ENCODE data around the gene MESD. TPM values are rescaled to one million over a fixed set of nuclear protein-coding genes. Genes with fewer than 3 reads are reported as not detected.

The MESD gene
- total RNA-seq, 1 donor from 2014 or later = 13.5 TPM

GRCh38 chr15:80923668-80924067 lies 66.0 kb downstream of the MESD start:
- no peak overlapping the region for H3K27ac ChIP-seq (replicated peaks)
- H3K4me1 ChIP-seq = no peaks in the 10 kb centered on the region
- no peak for TF ChIP-seq CTCF (IDR thresholded peaks at IDR 0.05; ENCODE audit: borderline replicate concordance)
- no peaks in the 10 kb centered on the region for H3K27me3 ChIP-seq (ENCODE audit: low read depth)
- H3K4me3 ChIP-seq = no peak overlapping the region
- no peaks in the 10 kb centered on the region for H3K36me3 ChIP-seq
- H3K9me3 ChIP-seq (replicated peaks) = no peaks in the 10 kb centered on the region
- no peak for DNase-seq
- intact Hi-C loops (cut with micrococcal nuclease) = no loop called here

GRCh38 chr15:80921736-80922410 lies 67.7 kb downstream of the MESD start:
- H3K36me3 ChIP-seq = no peaks in the 10 kb centered on the region
- intact Hi-C loops (cut with micrococcal nuclease) = no loop called here
- no peaks in the 10 kb centered on the region for H3K4me1 ChIP-seq

GRCh38 chr15:80920271-80920699 lies 69.3 kb downstream of the MESD start:
- H3K4me1 ChIP-seq = no peaks in the 10 kb centered on the region
- no peak for TF ChIP-seq CTCF (IDR thresholded peaks at IDR 0.05; ENCODE audit: borderline replicate concordance)
- no peak for DNase-seq
- intact Hi-C loops (cut with micrococcal nuclease) = no loop called here
- H3K36me3 ChIP-seq = no peaks in the 10 kb centered on the region
- no peaks in the 10 kb centered on the region for H3K9me3 ChIP-seq (replicated peaks)
- no peak overlapping the region for H3K27ac ChIP-seq (replicated peaks)
- no peak overlapping the region for H3K4me3 ChIP-seq
- no peaks in the 10 kb centered on the region for H3K27me3 ChIP-seq (ENCODE audit: low read depth)

More at GRCh38 chr15:80921736-80922410, 67.7 kb downstream of the MESD start:
- H3K9me3 ChIP-seq (replicated peaks) = no peaks in the 10 kb centered on the region
- no peak overlapping the region for H3K27ac ChIP-seq (replicated peaks)
- DNase-seq = no peak
- TF ChIP-seq CTCF (IDR thresholded peaks at IDR 0.05; ENCODE audit: borderline replicate concordance) = no peak
- no peak overlapping the region for H3K4me3 ChIP-seq
- H3K27me3 ChIP-seq (ENCODE audit: low read depth) = no peaks in the 10 kb centered on the region

GRCh38 chr15:80918196-80918783 lies 71.3 kb downstream of the MESD start:
- Histone ChIP-seq H3K36me3 (no peaks in the 10 kb centered on the region), H3K4me1 (no peaks in the 10 kb centered on the region), H3K27me3 (ENCODE audit: low read depth) (no peaks in the 10 kb centered on the region), H3K9me3 (replicated peaks) (no peaks in the 10 kb centered on the region), H3K4me3 (no peak overlapping the region), H3K27ac (replicated peaks) (no peak overlapping the region)
- intact Hi-C loops (cut with micrococcal nuclease) = no loop called here
- DNase-seq = no peak
- no peak for TF ChIP-seq CTCF (IDR thresholded peaks at IDR 0.05; ENCODE audit: borderline replicate concordance)

DNA sequence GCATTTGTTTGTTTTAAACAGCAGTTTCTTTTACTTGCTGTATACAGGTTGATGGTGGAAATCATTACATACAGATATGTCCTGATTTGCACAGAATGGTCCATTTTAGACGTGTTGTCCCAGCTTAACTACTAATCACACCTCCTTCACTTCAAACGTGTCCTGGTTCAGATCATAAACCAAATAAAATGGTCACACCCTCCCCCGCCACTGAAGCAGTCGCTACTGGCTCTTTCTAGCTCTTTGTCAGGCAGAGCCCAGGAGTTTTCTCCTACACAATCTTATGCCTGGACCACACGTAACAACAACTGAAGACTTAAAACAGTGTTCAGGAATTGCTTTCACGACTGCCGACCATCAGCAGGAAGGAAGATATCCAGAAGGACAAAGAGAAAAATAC lies 73.6 kb downstream of the MESD start:
- H3K4me1 ChIP-seq = no peaks in the 10 kb centered on the region
- no peak overlapping the region for H3K27ac ChIP-seq (replicated peaks)
- intact Hi-C loops (cut with micrococcal nuclease) = no loop called here
- no peak for TF ChIP-seq CTCF (IDR thresholded peaks at IDR 0.05; ENCODE audit: borderline replicate concordance)
- no peak overlapping the region for H3K4me3 ChIP-seq
- H3K27me3 ChIP-seq (ENCODE audit: low read depth) = no peaks in the 10 kb centered on the region
- H3K9me3 ChIP-seq (replicated peaks) = no peaks in the 10 kb centered on the region
- no peaks in the 10 kb centered on the region for H3K36me3 ChIP-seq
- DNase-seq = no peak
